Upper lobe of left lung (tissue), 6 donors: Measurements from ENCODE around the gene KBTBD7. TPM values are rescaled to one million over a fixed set of nuclear protein-coding genes. Genes with fewer than 3 reads are reported as not detected.

Experiments used
- ATAC-seq, 2 donors: fragments of 200-7000 bp; cut with Tn5 transposase; one replicate each; pipeline ENCODE4 v1.9.1; 2022; ENCODE audit warnings: mild to moderate bottlenecking in 2 of 2, moderate library complexity in 2 of 2; ENCODE audit not compliant: low FRiP score in 2 of 2
- DNase-seq, 2 donors: peaks; one replicate each; pipeline ENCODE4 v3.0.0-alpha.2; 2019 to 2020
- H3K27ac ChIP-seq, 4 donors: fragments of 200-600 bp; sonication (generic); one replicate each; pipeline ENCODE4 v1.5.1; 2016 to 2019
- H3K27me3 ChIP-seq, 4 donors: fragments of 200-600 bp; sonication (generic); one replicate each; pipeline ENCODE4 v1.5.1; 2017 to 2019
- H3K36me3 ChIP-seq, 4 donors: fragments of 200-600 bp; sonication (generic); one replicate each; pipeline ENCODE4 v1.5.1; 2016 to 2019
- H3K4me1 ChIP-seq, 4 donors: fragments of 200-600 bp; sonication (generic); one replicate each; pipeline ENCODE4 v1.5.1; 2018 to 2019
- H3K4me3 ChIP-seq, 4 donors: fragments of 200-600 bp; sonication (generic); one replicate each; pipeline ENCODE4 v1.5.1; 2017 to 2019; ENCODE audit warnings: mild to moderate bottlenecking in 2 of 4, moderate library complexity in 1 of 4
- H3K9me3 ChIP-seq, 4 donors: fragments of 200-600 bp; sonication (generic); one replicate each; pipeline ENCODE4 v1.5.1; 2018 to 2019
- CTCF ChIP-seq, 6 experiments: fragments of 450-650 bp in 4 of 6; fragments of 200-600 bp in 2 of 6; sonication (generic) in 2 of 6; IDR thresholded peaks; one replicate each; pipeline ENCODE4 v1.5.1; 2016 to 2019; ENCODE audit warnings: antibody characterized with exemption in 6 of 6
- EP300 ChIP-seq, 4 donors: sonication (generic); formaldehyde crosslinking; IDR thresholded peaks; one replicate each; pipeline ENCODE4 v1.5.1; 2017; ENCODE audit warnings: antibody characterized with exemption in 4 of 4, control low read depth in 2 of 4
- POLR2A ChIP-seq, 4 donors: fragments of 450-650 bp; IDR thresholded peaks; one replicate each; pipeline ENCODE4 v1.5.1; 2016 to 2017; ENCODE audit warnings: antibody characterized with exemption in 4 of 4, mild to moderate bottlenecking in 2 of 4
- POLR2AphosphoS5 ChIP-seq, 2 donors: sonication (generic); formaldehyde crosslinking; IDR thresholded peaks; one replicate each; pipeline ENCODE4 v1.5.1; 2017; ENCODE audit warnings: antibody characterized with exemption in 2 of 2
- WGBS, 2 donors: methylation state at CpG; one replicate each; pipeline ENCODE4 v1.1.5; 2017 to 2018; 5-methylcytosine and 5-hydroxymethylcytosine counted together
- total RNA-seq, 6 donors: library from RNA; depleted of rRNA in 4 of 6; stranded (reverse); fragments of >200 nt in 4 of 6; gene quantifications; one replicate each; pipeline versions ENCODE4 v1.1.0 to v1.2.1, GENCODE V29; 2016 to 2021
- donor health status: DM: no; HTN: no; CAD: no; lungs with moderate emphysema.
- donor health status: DM: no; HTN: yes; CAD: no; lungs with severe emphysema.

KBTBD7 gene
- total RNA-seq, 6 donors from 2014 or later: 3.6 to 8.9 (median 7.3) TPM

GRCh38 chr13:41231786-41232185 is 37.4 kb upstream of the KBTBD7 start:
- H3K36me3 ChIP-seq: peaks cover 0 to 7% (median under 1%) of the 10 kb centered on the region in 4 donors
- TF ChIP-seq POLR2AphosphoS5 (IDR thresholded peaks at IDR 0.05): no peak
- TF ChIP-seq EP300 (IDR thresholded peaks at IDR 0.05): no peak
- TF ChIP-seq CTCF (IDR thresholded peaks at IDR 0.05): no peak
- TF ChIP-seq POLR2A (IDR thresholded peaks at IDR 0.05): no peak
- 65 to 76% methylated on average over 3 of the region's 3 CpGs for WGBS, 2 donors
- H3K4me1 ChIP-seq: peaks cover 0 to 12% (median 0%) of the 10 kb centered on the region in 4 donors
- H3K27ac ChIP-seq: no peak overlapping the region
- H3K27me3 ChIP-seq: no peaks in the 10 kb centered on the region
- peak in 1 of 2 donors; percentile 73 for DNase-seq
- H3K9me3 ChIP-seq: no peaks in the 10 kb centered on the region
- ATAC-seq: no peak
- H3K4me3 ChIP-seq: no peak overlapping the region

- TF ChIP-seq EP300 (IDR thresholded peaks at IDR 0.05) (no peak), CTCF (IDR thresholded peaks at IDR 0.05) (no peak), POLR2AphosphoS5 (IDR thresholded peaks at IDR 0.05) (no peak), POLR2A (IDR thresholded peaks at IDR 0.05) (no peak)
- no peak overlapping the region for H3K4me3 ChIP-seq
- peaks cover 0 to 12% (median 0%) of the 10 kb centered on the region in 4 donors for H3K4me1 ChIP-seq
- H3K27me3 ChIP-seq: no peaks in the 10 kb centered on the region
- ATAC-seq (no peak), DNase-seq (no peak)
- H3K36me3 ChIP-seq: peaks cover 0 to 7% (median 4%) of the 10 kb centered on the region in 4 donors
- no peak overlapping the region for H3K27ac ChIP-seq
- 84 to 90% methylated on average over 2 of the region's 2 CpGs for WGBS, 2 donors
- H3K9me3 ChIP-seq: no peaks in the 10 kb centered on the region
Measured at GRCh38 chr13:41231025-41231677, 36.8 kb upstream of the KBTBD7 start.

GRCh38 chr13:41229356-41229755 is 35.0 kb upstream of the KBTBD7 start:
- peaks cover 0 to 9% (median 5%) of the 10 kb centered on the region in 4 donors for H3K36me3 ChIP-seq
- H3K4me3 ChIP-seq: no peak overlapping the region
- DNase-seq: no peak
- H3K4me1 ChIP-seq: peaks cover 0 to 12% (median 0%) of the 10 kb centered on the region in 4 donors
- H3K27me3 ChIP-seq: no peaks in the 10 kb centered on the region
- no peak overlapping the region for H3K27ac ChIP-seq
- no peaks in the 10 kb centered on the region for H3K9me3 ChIP-seq
- TF ChIP-seq POLR2A (IDR thresholded peaks at IDR 0.05) (no peak), CTCF (IDR thresholded peaks at IDR 0.05) (no peak), POLR2AphosphoS5 (IDR thresholded peaks at IDR 0.05) (no peak), EP300 (IDR thresholded peaks at IDR 0.05) (no peak)
- no peak for ATAC-seq

- Histone ChIP-seq H3K9me3 (no peaks in the 10 kb centered on the region), H3K4me1 (no peaks in the 10 kb centered on the region), H3K27ac (no peak overlapping the region), H3K27me3 (no peaks in the 10 kb centered on the region), H3K36me3 (peaks cover 0 to 9% (median 3%) of the 10 kb centered on the region in 4 donors), H3K4me3 (no peak overlapping the region)
- 84 to 93% methylated on average over 7 of the region's 7 CpGs for WGBS, 2 donors
- DNase-seq (no peak), ATAC-seq (no peak)
- no peak for TF ChIP-seq EP300 (IDR thresholded peaks at IDR 0.05)
- no peak for TF ChIP-seq POLR2AphosphoS5 (IDR thresholded peaks at IDR 0.05)
- TF ChIP-seq CTCF (IDR thresholded peaks at IDR 0.05): no peak
Measured at GRCh38 chr13:41224113-41225110, 30.0 kb upstream of the KBTBD7 start.
